Tibial nerve (tissue), 3 donors: Measurements from ENCODE around the gene PLCG2.

ENCODE experiments used
- POLR2A ChIP-seq, 2 donors: fragments of 450-650 bp; IDR thresholded peaks; one replicate each; pipeline ENCODE4 v1.6.1; 2017; ENCODE audit warnings: antibody characterized with exemption in 2 of 2, mild to moderate bottlenecking in 2 of 2, moderate library complexity in 2 of 2
- TF ChIP-seq, protein P1 (sequence below), 5 experiments: fragments of 200-600 bp in 3 of 5; fragments of 450-650 bp in 2 of 5; sonication (generic) in 3 of 5; IDR thresholded peaks; one replicate each; pipeline ENCODE4 v1.5.1; 2016 to 2019; ENCODE audit warnings: antibody characterized with exemption in 5 of 5, mild to moderate bottlenecking in 3 of 5, moderate library complexity in 2 of 5

GRCh38 chr16:81796583-81797346, 17.7 kb downstream of the PLCG2 start:
- TF ChIP-seq, protein P1, sequence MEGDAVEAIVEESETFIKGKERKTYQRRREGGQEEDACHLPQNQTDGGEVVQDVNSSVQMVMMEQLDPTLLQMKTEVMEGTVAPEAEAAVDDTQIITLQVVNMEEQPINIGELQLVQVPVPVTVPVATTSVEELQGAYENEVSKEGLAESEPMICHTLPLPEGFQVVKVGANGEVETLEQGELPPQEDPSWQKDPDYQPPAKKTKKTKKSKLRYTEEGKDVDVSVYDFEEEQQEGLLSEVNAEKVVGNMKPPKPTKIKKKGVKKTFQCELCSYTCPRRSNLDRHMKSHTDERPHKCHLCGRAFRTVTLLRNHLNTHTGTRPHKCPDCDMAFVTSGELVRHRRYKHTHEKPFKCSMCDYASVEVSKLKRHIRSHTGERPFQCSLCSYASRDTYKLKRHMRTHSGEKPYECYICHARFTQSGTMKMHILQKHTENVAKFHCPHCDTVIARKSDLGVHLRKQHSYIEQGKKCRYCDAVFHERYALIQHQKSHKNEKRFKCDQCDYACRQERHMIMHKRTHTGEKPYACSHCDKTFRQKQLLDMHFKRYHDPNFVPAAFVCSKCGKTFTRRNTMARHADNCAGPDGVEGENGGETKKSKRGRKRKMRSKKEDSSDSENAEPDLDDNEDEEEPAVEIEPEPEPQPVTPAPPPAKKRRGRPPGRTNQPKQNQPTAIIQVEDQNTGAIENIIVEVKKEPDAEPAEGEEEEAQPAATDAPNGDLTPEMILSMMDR (IDR thresholded peaks at IDR 0.05) = no peak
- TF ChIP-seq POLR2A (IDR thresholded peaks at IDR 0.05) = no peak
